HG02870 (cell line): Measurements from ENCODE around the gene GSC2.

Source experiments
- ATAC-seq: cut with Tn5 transposase; IDR thresholded peaks from one replicate; pipeline ENCODE4 v1.9.1; 2021; ENCODE audit warnings: mild to moderate bottlenecking, moderate library complexity; ENCODE audit not compliant: unreplicated experiment

The GSC2 gene

DNA sequence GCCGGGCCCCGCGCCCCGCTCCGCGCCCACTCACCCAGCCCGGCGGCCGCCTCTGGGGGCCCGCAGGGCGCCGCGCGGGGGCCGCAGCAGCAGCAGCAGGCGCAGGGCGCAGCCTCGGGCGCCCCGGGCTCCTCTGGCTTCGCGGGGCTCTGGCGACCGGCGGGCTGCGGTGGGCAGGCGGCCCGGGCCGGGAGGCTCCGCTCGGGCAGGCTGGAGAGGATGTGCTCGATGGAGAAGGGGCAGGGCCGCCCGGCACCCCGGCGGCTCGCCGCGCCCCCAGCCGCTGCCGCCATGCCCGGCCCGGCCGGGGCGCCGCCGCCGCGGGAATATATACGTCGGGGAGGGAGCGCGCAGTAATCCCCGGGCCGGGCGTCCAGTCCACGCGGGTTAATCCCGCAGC lies at the start of gene GSC2:
Gene GSC2, minus strand, starts transcription at position 302 of the 400 bp plus-strand sequence. Its CDS starts 9 bp downstream, at position 293.
- no peak for ATAC-seq

DNA sequence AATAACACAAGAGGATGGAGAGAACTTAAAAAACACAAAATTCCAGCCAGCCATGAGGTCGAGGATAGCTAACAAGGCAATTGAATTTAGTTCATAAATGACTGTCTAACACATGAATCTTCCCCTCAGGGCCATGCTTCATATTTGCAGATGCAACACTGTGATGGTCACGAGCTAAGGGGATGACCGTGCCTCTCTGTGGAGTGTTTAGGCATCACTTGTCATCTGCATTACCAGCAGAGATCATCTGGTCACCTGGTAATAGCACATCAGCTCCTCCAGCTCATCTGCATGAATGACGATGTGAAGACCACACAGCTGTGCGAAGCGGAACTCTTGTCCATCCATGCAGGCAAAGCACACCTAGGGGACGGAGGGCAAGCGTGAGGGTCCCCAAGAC lies 49.4 kb upstream of the GSC2 start:
- no peak for ATAC-seq

DNA sequence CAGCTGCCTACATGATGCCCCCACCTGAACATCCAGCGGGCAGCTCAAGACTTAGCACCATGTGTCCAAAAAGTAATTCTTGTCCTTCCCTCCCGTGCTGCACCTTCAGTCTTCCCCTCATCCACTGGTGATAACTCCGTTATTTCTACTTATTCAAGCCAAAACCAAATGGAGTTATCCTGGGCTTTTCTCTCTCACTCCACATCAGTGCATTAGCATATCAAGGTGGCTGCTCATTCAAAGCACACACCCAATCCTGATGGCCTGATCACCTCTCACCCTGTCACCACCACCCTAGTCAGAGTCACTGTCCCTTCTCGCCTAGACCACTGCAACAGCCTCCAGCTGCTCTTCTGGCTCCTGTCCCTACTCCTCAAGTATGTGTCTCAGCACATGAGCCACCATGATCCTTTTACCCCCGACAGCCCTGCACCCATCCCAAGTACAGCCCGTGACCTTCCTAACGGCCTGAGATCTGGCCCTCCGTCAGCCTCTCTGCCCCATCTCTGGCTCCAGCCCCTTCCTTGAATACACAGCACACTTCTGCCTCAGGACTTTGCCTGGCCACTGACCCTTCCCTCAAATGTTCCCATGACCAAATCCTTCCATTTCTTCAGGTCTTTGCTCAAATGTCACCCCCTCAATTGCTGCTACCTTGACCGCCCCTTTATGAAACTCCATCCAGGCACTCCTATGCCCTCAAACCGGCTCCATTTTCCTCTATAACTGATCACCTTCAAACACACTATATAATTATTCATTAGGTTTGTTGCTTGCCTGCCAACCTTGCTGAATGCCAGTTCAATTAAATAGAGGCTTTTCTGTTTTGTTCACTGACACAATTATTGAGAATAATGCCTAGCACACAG lies 48.1 kb upstream of the GSC2 start:
- no peak for ATAC-seq

DNA sequence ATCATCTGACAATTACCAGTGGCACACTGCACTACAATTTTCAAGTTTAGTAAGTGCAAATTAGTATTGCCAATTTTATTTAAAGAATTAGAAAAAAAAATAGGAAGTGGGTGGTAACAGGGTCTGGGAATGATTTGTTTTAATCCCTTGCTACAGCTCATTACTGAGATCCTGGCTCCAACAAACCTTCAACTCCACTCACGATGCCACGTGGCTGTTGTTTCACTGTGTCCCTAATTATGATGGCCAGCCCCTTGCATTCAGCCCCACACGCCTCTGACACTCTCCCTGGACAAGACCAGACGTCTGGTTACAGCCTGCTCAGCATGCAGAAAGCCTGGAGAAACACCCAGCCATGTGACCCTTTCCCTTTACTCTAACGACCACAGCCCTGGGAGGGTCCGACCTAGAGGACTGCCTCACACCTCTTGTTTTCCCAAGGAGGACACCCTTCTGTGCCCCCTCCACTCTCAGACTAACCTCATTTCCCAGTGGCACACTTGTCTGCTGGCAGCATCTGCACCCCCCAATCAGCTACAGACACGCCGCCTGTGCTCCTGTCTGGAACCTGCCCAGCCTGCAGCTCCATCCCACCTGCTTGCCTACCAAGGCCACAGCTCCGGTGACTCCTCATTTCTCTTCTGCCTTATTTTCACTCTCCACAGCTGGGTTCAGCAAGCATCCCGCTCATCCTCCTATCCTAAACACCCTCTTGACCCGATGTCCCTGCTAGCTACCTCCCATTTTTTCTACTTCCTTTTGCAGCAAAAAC lies 46.9 kb upstream of the GSC2 start:
- no peak for ATAC-seq

- ATAC-seq: no peak
These were observed 46.0 kb upstream of the GSC2 start for GRCh38 chr22:19195796-19196731.

- ATAC-seq: no peak
These were observed 44.9 kb upstream of the GSC2 start for GRCh38 chr22:19194766-19195536.

DNA sequence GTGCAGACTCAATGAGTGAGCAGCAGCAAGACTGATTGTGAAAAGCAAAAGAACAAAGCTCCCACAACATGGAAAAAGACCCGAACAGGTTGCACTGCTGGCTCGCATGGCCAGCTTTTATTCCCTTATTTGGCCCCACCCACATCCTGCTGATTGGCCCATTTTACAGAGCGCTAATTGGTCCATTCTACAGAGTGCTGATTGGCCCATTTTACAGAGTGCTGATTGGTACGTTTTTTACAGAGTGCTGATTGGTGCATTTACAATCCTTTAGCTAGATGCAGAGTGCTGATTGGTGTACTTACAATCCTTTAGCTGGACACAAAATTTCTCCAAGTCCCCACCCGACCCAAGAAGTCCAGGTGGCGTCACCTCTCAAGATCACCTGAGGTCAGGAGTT lies 43.8 kb upstream of the GSC2 start:
- no peak for ATAC-seq

DNA sequence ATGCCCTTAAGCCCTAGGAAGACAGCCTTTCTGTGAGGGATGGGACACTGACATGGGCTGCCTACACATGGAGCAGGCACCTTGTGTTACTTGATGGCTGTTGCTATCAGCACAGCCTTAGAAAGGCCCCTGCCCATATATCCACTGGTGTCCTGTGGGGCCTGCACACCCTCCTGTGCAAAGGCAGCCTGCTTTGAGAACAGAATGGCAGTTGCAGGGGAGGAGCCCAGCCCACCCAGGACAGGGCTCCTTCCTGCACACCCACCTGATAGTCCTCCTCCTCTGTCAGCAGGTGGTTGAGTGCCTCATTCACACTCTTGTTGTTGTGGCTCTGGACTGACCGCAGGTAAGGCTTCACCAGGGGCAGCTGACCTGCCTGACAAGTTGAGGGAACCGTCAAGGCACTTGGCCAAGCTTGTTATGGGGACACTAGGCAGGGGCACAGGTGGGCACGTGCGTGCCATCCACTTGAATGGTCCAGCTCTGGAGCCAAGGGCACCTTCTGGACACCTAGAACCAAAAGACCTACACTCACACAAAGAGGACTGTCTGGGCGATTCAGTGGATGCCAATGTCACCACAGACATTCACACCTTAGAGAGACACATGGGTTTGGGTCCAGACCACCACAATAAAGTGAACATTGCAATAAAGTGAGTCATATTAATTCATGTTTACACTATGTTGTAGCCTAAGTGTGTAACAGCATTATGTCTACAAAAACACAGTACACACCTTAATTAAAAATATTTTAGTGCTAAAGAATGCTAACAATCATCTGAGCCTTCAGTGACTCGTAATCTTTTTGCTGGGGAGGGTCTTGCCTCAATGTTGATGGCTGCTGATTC lies 37.8 kb upstream of the GSC2 start:
- no peak for ATAC-seq

DNA sequence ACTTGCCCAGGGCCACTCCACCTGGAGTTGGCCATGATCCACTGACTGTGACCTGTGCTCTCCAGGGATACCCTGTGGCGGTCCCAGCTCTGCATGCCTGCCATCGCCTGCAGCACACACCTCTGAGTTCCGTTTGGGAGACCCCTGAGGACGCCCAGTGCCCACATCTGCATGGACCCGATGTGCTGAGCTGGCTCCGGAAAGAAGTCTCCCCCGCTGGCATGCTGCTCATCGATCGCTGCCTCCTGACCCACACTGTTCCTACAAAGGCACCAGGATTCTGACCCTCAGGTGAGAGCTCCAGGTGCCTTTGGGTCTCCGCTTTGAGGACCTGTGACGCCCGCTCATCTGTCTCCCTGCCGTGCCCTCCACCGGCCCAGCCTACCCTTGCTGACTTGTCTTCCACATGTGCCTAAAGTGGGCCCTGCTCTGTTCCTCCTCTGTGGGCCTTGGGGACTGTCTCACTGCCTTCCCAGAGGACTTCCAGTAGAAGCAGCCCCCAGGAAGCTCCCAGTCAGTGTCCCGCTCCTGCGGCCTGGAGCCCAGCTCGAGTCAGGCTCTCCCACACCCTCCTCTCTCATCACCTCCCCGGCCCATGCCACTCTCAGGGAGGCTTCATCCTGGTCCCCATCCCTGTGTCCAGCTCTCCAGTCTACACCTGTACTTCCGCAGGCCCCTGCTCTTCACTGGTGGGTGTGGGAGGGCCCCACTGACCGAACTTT lies 34.3 kb upstream of the GSC2 start:
- no peak for ATAC-seq

- no peak for ATAC-seq
These were observed 33.1 kb upstream of the GSC2 start for GRCh38 chr22:19183216-19183615.

DNA sequence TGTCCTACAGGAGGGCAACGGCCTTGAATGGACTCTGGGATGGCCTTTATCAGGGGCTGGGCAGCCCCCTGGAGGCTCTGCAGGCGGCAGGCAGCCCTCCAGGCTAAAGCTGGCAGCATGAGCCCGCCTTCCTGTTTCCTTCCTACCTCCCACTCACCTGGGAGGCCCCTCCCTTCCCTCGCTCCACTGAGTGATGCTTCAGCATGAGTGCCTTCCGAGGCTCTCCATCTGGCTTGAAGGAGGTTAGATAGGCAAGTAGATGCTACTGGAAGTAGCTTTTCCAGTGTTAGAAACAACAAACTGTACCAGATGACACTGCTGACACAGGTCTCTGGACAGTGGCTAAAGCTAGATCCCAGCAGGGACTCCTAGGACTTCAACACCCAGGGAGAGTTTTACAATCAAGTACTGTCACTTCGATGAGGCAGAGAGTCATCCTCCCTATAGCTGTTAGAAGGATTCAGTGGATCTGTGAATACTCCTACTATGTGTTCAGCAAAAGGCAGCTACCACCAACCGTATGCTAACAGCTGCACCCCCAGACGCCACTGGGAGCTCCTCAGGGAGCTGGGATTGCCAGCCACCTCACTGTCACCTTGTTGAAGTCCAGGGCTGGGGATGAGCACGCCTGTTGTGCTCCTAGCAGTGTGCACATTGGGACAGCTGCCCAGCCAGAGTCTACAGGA lies 32.5 kb upstream of the GSC2 start:
- no peak for ATAC-seq

DNA sequence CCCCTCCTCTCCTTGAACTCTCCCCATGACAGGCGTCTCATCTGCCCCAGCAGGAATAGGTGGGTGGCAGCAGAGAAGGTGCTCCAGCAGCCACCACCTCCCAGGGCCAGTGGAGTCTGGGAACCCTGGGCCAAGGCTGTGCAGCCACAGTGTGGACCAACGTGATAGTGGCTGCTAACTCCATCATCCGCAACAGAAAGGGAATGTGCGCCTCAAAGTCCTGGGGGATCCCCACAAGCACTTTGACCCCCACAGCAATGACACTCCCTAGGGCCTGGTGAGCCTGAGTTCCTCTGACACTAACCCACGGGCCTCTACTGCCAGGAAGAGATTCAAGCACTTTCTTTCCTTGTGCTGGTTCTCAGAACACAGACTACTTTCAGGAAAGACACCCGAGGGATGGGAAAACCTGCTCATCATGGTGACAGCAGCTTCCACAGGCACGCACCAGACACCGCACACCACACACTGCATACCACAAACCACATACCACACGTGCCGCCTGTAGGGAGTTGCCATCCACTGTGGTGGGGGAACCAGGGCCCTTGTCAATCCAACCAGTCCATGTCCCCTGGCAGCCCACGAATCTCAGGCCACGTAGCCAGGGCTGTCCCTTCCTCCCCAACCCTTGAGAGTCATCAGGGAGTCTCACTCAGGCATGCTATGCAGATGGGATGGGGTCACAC lies 31.8 kb upstream of the GSC2 start:
- ATAC-seq: no peak

DNA sequence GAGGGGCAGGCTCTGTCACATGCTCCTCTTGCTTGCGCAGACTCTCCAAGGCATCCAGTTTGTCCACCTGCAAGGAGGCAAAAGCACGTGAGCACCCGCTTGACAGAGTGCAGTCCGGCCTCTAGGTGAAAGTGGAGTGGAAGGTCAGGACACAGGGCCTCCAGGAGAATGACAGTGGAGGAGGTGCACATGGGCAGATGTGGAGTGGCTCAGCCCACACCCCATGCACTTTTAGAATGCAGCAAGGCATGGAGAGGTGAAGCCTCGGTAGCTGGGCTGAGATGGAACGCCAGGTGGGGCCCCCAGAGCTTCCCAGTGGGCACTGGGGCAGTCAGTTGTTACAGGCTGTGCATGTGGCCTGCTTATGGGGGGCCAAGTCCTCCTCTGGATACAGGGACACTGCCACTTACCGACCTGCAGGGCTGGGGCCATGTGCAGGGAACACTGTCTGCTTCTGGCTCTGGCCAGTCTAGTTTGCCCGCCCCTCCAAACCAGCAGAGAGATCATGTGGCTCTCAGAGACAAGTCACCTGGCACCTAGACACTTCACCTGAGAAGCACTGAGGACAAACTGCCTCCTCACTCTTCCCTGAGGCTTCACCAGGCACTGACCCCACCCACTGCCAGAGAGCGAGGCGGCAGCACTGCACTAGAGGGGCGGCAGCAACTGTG lies 30.8 kb upstream of the GSC2 start:
- ATAC-seq: no peak

- ATAC-seq: no peak
These were observed 30.1 kb upstream of the GSC2 start for GRCh38 chr22:19180234-19180633.

- peak; percentile 36 for ATAC-seq
These were observed 29.5 kb upstream of the GSC2 start for GRCh38 chr22:19179497-19180048.

GRCh38 chr22:19178657-19179496 lies 28.8 kb upstream of the GSC2 start, which contains the start of gene SLC25A1:
SLC25A1 (minus strand) TSS chr22:19178736; CDS start chr22:19178673, 63 bp downstream.
- peak; percentile 60 for ATAC-seq
